H1 (cell line): ENCODE results near the gene KLF6. TPM values are rescaled to one million over a fixed set of nuclear protein-coding genes. Genes with fewer than 3 reads are reported as not detected.

ENCODE experiments used
- CTCF ChIA-PET: fragments of 300-600 bp; sonication (Branson Sonifier 250); formaldehyde crosslinking; loops from one replicate; lab custom pipeline; 2021; ENCODE audit not compliant: partially characterized antibody; lab: Charles Lee
- POLR2A ChIA-PET: fragments of 300-600 bp; sonication (Branson Sonifier 250); formaldehyde crosslinking; loops from one replicate; lab custom pipeline; 2021; ENCODE audit warnings: inconsistent platforms; ENCODE audit not compliant: partially characterized antibody; lab: Charles Lee
- DNase-seq, 2 experiments: peaks; one replicate each; pipeline versions ENCODE4 v3.0.0 to v3.0.0-alpha.2; 2010 to 2022; ENCODE audit warnings: low spot score in 2 of 2, low read depth in 1 of 2, mixed read lengths in 1 of 2
- FAIRE-seq: peaks from 2 replicates; lab custom pipeline; 2011; peaks lifted over from hg19 to GRCh38; lab: Jason Lieb, UNC
- H2AFZ ChIP-seq: 2 replicates; pipeline ENCODE4 v1.8.1; 2012; ENCODE audit warnings: low read length, inconsistent platforms
- H2AK5ac ChIP-seq: 2 replicates; pipeline ENCODE4 v1.6.1; 2013; ENCODE audit warnings: low read depth, low read length
- H2BK120ac ChIP-seq: replicated peaks from 2 replicates; pipeline ENCODE3; 2013; ENCODE audit warnings: low read depth, low read length, inconsistent platforms
- H2BK12ac ChIP-seq: 2 replicates; pipeline ENCODE4 v1.6.1; 2013; ENCODE audit warnings: low read depth, low read length
- H2BK15ac ChIP-seq: 2 replicates; pipeline ENCODE4 v1.6.1; 2013; ENCODE audit warnings: low read length
- H2BK20ac ChIP-seq: 2 replicates; pipeline ENCODE4 v1.6.1; 2013; ENCODE audit warnings: low read length
- H2BK5ac ChIP-seq: 2 replicates; pipeline ENCODE4 v1.6.1; 2013; ENCODE audit warnings: low read depth, low read length
- H3K14ac ChIP-seq: 2 replicates; pipeline ENCODE4 v1.6.1; 2013; ENCODE audit warnings: inconsistent platforms; ENCODE audit not compliant: insufficient read length
- H3K18ac ChIP-seq: 2 replicates; pipeline ENCODE4 v1.6.1; 2013; ENCODE audit warnings: low read length; ENCODE audit errors: extremely low read depth
- H3K23ac ChIP-seq: 2 replicates; pipeline ENCODE4 v1.6.1; 2013; ENCODE audit warnings: inconsistent platforms; ENCODE audit not compliant: insufficient read length
- H3K23me2 ChIP-seq: 2 replicates; pipeline ENCODE4 v1.6.1; 2013; ENCODE audit warnings: low read depth, low read length
- H3K27ac ChIP-seq: 2 replicates; pipeline ENCODE4 v1.6.1; 2011; ENCODE audit warnings: low read depth, low read length, inconsistent platforms
- H3K27me3 ChIP-seq, 4 experiments: replicated peaks in 1 of 4; 1 replicate in 1 of 4; 2 replicates in 3 of 4; pipeline versions ENCODE4 v1.6.1 to v1.8.1; 2011 to 2013; ENCODE audit warnings: low read length in 3 of 4, mild to moderate bottlenecking in 3 of 4, inconsistent platforms in 2 of 4, mixed read lengths in 2 of 4, moderate library complexity in 1 of 4; ENCODE audit not compliant: control insufficient read depth in 3 of 4, insufficient read depth in 3 of 4; ENCODE audit errors: extremely low read depth in 1 of 4
- H3K36me3 ChIP-seq, 4 experiments: 2 replicates each; pipeline versions ENCODE4 v1.6.1 to v1.8.1; 2011 to 2013; ENCODE audit warnings: mild to moderate bottlenecking in 4 of 4, low read length in 3 of 4, moderate library complexity in 2 of 4, control low read depth in 1 of 4, inconsistent platforms in 1 of 4; ENCODE audit not compliant: insufficient read depth in 4 of 4, control insufficient read depth in 2 of 4
- H3K4ac ChIP-seq: replicated peaks from 2 replicates; pipeline ENCODE3; 2013; ENCODE audit warnings: low read length, low read depth, mixed read lengths, inconsistent platforms; ENCODE audit not compliant: insufficient read length
- H3K4me1 ChIP-seq, 4 experiments: replicated peaks in 1 of 4; 1 replicate in 1 of 4; 2 replicates in 3 of 4; pipeline versions ENCODE4 v1.6.1 to v1.8.1; 2011 to 2013; ENCODE audit warnings: low read length in 3 of 4, inconsistent platforms in 2 of 4, mixed read lengths in 1 of 4; ENCODE audit not compliant: insufficient read depth in 4 of 4, control insufficient read depth in 3 of 4
- H3K4me2 ChIP-seq, 2 experiments: 2 replicates each; pipeline versions ENCODE4 v1.6.1 to v1.8.1; 2011 to 2013; ENCODE audit warnings: low read depth in 2 of 2, low read length in 2 of 2, control low read depth in 1 of 2, inconsistent platforms in 1 of 2, mild to moderate bottlenecking in 1 of 2; ENCODE audit not compliant: insufficient read depth in 1 of 2
- H3K4me3 ChIP-seq, 4 experiments: fragments of 200-600, 300-600 bp in 1 of 4; sonication (generic), shearing (Covaris generic), sonication (Bioruptor Twin) in 1 of 4; 2 replicates each; pipeline versions ENCODE4 v1.5.1 to v1.8.1; 2011 to 2016; ENCODE audit warnings: low read length in 4 of 4, low read depth in 3 of 4, control low read depth in 2 of 4, inconsistent platforms in 2 of 4, mild to moderate bottlenecking in 2 of 4, mixed read lengths in 1 of 4, moderate library complexity in 1 of 4; ENCODE audit not compliant: insufficient read depth in 2 of 4; ENCODE audit errors: extremely low read depth in 1 of 4
- H3K56ac ChIP-seq: replicated peaks from 2 replicates; pipeline ENCODE3; 2013; ENCODE audit warnings: low read depth, mild to moderate bottlenecking, mixed read lengths, low read length, inconsistent platforms; ENCODE audit not compliant: insufficient read length
- H3K79me1 ChIP-seq: 2 replicates; pipeline ENCODE4 v1.6.1; 2013; ENCODE audit warnings: low read depth, low read length, control low read depth
- H3K79me2 ChIP-seq, 2 experiments: 2 replicates each; pipeline versions ENCODE4 v1.6.1 to v1.8.1; 2012 to 2013; ENCODE audit warnings: low read length in 2 of 2, mild to moderate bottlenecking in 2 of 2, inconsistent platforms in 1 of 2; ENCODE audit not compliant: insufficient read depth in 2 of 2, control insufficient read depth in 1 of 2
- H3K9ac ChIP-seq, 4 experiments: replicated peaks in 1 of 4; 1 replicate in 1 of 4; 2 replicates in 3 of 4; pipeline versions ENCODE4 v1.6.1 to v1.8.1; 2011 to 2013; ENCODE audit warnings: low read depth in 3 of 4, low read length in 3 of 4, control low read depth in 2 of 4, mild to moderate bottlenecking in 2 of 4, moderate library complexity in 2 of 4, inconsistent platforms in 1 of 4; ENCODE audit errors: extremely low read depth in 1 of 4
- H3K9me3 ChIP-seq, 2 experiments: 2 replicates each; pipeline versions ENCODE4 v1.6.1 to v1.8.1; 2012 to 2013; ENCODE audit warnings: mild to moderate bottlenecking in 2 of 2, moderate library complexity in 2 of 2, control low read depth in 1 of 2, inconsistent platforms in 1 of 2, low read depth in 1 of 2, low read length in 1 of 2, mixed read lengths in 1 of 2; ENCODE audit not compliant: insufficient read depth in 2 of 2
- H4K20me1 ChIP-seq, 2 experiments: replicated peaks in 1 of 2; 2 replicates each; pipeline versions ENCODE3 to v1.8.1; 2011 to 2013; ENCODE audit warnings: inconsistent platforms in 2 of 2, low read length in 2 of 2, mild to moderate bottlenecking in 1 of 2; ENCODE audit not compliant: insufficient read depth in 2 of 2, control insufficient read depth in 1 of 2
- H4K5ac ChIP-seq: 2 replicates; pipeline ENCODE4 v1.6.1; 2013; ENCODE audit warnings: low read length, low read depth, mixed read lengths, inconsistent platforms; ENCODE audit not compliant: insufficient read length
- H4K8ac ChIP-seq: 2 replicates; pipeline ENCODE4 v1.8.0; 2013; ENCODE audit warnings: mild to moderate bottlenecking, moderate library complexity, low read length, inconsistent platforms; ENCODE audit not compliant: insufficient read depth; ENCODE audit errors: extremely low read depth
- H4K91ac ChIP-seq: replicated peaks from 2 replicates; pipeline ENCODE3; 2013; ENCODE audit warnings: low read length, mixed read lengths, inconsistent platforms; ENCODE audit not compliant: insufficient read length
- CTCF ChIP-seq, 3 experiments: IDR thresholded peaks; 1 replicate in 2 of 3; 2 replicates in 1 of 3; pipeline versions ENCODE4 v1.5.1 to v1.6.1; 2011; ENCODE audit warnings: low read length in 3 of 3, mild to moderate bottlenecking in 3 of 3, inconsistent platforms in 2 of 3, low read depth in 1 of 3, moderate library complexity in 1 of 3; ENCODE audit not compliant: insufficient read depth in 1 of 3; ENCODE audit errors: control extremely low read depth in 1 of 3
- EP300 ChIP-seq, 2 experiments: IDR thresholded peaks; 1 replicate in 1 of 2; 2 replicates in 1 of 2; pipeline ENCODE4 v1.6.1; 2011 to 2012; ENCODE audit warnings: low read depth in 2 of 2, low read length in 2 of 2, mild to moderate bottlenecking in 2 of 2, borderline replicate concordance in 1 of 2, inconsistent platforms in 1 of 2, moderate library complexity in 1 of 2
- EZH2 ChIP-seq: fragments of 200-600 bp; sonication (generic); IDR thresholded peaks from 2 replicates; pipeline ENCODE4 v1.7.1; 2012; ENCODE audit warnings: low read depth, mild to moderate bottlenecking, moderate library complexity, low read length, inconsistent platforms; ENCODE audit not compliant: severe bottlenecking
- POLR2A ChIP-seq, 2 experiments: IDR thresholded peaks; 1 replicate in 1 of 2; 2 replicates in 1 of 2; pipeline ENCODE4 v1.6.1; 2011; ENCODE audit warnings: low read depth in 2 of 2, low read length in 2 of 2, mild to moderate bottlenecking in 2 of 2; ENCODE audit errors: control extremely low read depth in 1 of 2
- RAD21 ChIP-seq, 2 experiments: IDR thresholded peaks in 1 of 2; conservative IDR thresholded peaks in 1 of 2; 2 replicates each; pipeline ENCODE4 v1.6.1; 2011; ENCODE audit warnings: low read depth in 2 of 2, low read length in 2 of 2, improper control_type of control experiment in 1 of 2, inconsistent platforms in 1 of 2, mild to moderate bottlenecking in 1 of 2, moderate library complexity in 1 of 2
- SP1 ChIP-seq: IDR thresholded peaks from 2 replicates; pipeline ENCODE4 v1.6.1; 2011; ENCODE audit warnings: low read depth, low read length
- TCF12 ChIP-seq: IDR thresholded peaks from 2 replicates; pipeline ENCODE4 v1.6.1; 2011; ENCODE audit warnings: low read depth, mild to moderate bottlenecking, low read length
- WGBS, 2 experiments: shearing (Covaris generic) in 1 of 2; methylation state at CpG; one replicate each; pipeline versions ENCODE4 v1.1.6 to v1.1.7; 2013 to 2015; ENCODE audit warnings: low lambda C conversion rate in 2 of 2, mixed read lengths in 2 of 2, inconsistent platforms in 1 of 2, low coverage in 1 of 2, missing lambda C conversion rate in 1 of 2; ENCODE audit not compliant: insufficient replicate concordance in 2 of 2, insufficient coverage in 1 of 2, insufficient read length in 1 of 2; ENCODE audit errors: extremely low coverage in 1 of 2, missing lambda C conversion rate in 1 of 2; 5-methylcytosine and 5-hydroxymethylcytosine counted together
- polyA plus RNA-seq, 7 experiments: library from polyadenylated mRNA; depleted of rRNA in 3 of 7; stranded (reverse) in 5 of 7; unstranded in 2 of 7; fragments of >200 nt in 5 of 7; fragments of 200-250 nt in 2 of 7; gene quantifications; 1 replicate in 5 of 7; 2 replicates in 1 of 7; 4 replicates in 1 of 7; pipeline versions ENCODE4 v1.2.1 to v1.2.3, GENCODE V29; 2011 to 2013; ENCODE audit warnings: missing spikeins in 2 of 7, mixed read lengths in 2 of 7
- total RNA-seq: library from RNA; stranded (reverse); fragmentation: NEBNext Ultra II Directional; extraction: Animal tissue kit (Norgen Biotek cat#: 25700); gene quantifications from 2 replicates; pipeline ENCODE4 v1.2.1, GENCODE V29; 2021

Gene KLF6
- total and polyA plus RNA-seq, 2 of the 8 experiments (the other 6 are each of a cell fraction or from before 2014, with no cell fraction given): 5.7 to 19.5 TPM

- H3K27ac ChIP-seq: no peak overlapping the region
- no peak overlapping the region for H3K18ac ChIP-seq
- H3K56ac ChIP-seq: no peak overlapping the region
- H3K4me1 ChIP-seq: peaks cover 2 to 12% (median 8%) of the 10 kb centered on the region in 4 experiments
- POLR2A ChIA-PET: no interaction called here
- H3K9me3 ChIP-seq: no peaks in the 10 kb centered on the region
- FAIRE-seq: no peak
- no peak overlapping the region; the same call in 1 of the 2 replicates for H2BK12ac ChIP-seq
- H3K79me2 ChIP-seq: peaks cover 6 to 60% of the 10 kb centered on the region in 2 experiments
- peaks cover 24 to 27% of the 10 kb centered on the region in 2 experiments for H4K20me1 ChIP-seq
- H2BK120ac ChIP-seq: no peak overlapping the region
- no peak overlapping the region for H3K23ac ChIP-seq
- no peak overlapping the region for H4K8ac ChIP-seq
- H3K4ac ChIP-seq: no peak overlapping the region
- CTCF ChIA-PET: interaction anchor here (0.8 to 1.4 kb wide), 4 partner anchors 208 to 584 kb away, joined by 3 to 5 read pairs (median 3); no protein-coding TSS in a partner anchor
- peak overlapping the region in 1 of 2 experiments; percentile 94; a peak in 1 of 4 replicates for H3K4me2 ChIP-seq
- H3K36me3 ChIP-seq: peaks cover 25 to 50% (median 45%) of the 10 kb centered on the region in 4 experiments
- H3K9ac ChIP-seq: no peak overlapping the region
- no peaks in the 10 kb centered on the region for H3K27me3 ChIP-seq
- 96% methylated on average over 27 of the region's 31 CpGs; no CpG with 5 or more reads in 1 of the 2 experiments for WGBS, 2 experiments
- H3K79me1 ChIP-seq: peaks cover 22% of the 10 kb centered on the region
- H3K4me3 ChIP-seq: no peak overlapping the region
- DNase-seq: no peak
- no peak overlapping the region for H2BK5ac ChIP-seq
- H3K14ac ChIP-seq: no peak overlapping the region
- H4K91ac ChIP-seq: no peak overlapping the region
- H3K23me2 ChIP-seq: peaks cover 16% of the 10 kb centered on the region
- H4K5ac ChIP-seq: no peak overlapping the region
- no peak overlapping the region for H2BK20ac ChIP-seq
- H2AK5ac ChIP-seq: no peak overlapping the region
- H2BK15ac ChIP-seq: no peak overlapping the region
- no peak overlapping the region for H2AFZ ChIP-seq
- TF ChIP-seq SP1 (no peak), POLR2A (IDR thresholded peaks at IDR 0.05; ENCODE audit: control extremely low read depth in 1 of 2, low read depth in 2 of 2, low read length in 2 of 2) (0 out of 3 replicates have a peak, but pooled peaks of 1 of the 2 experiments have one; percentile 15), RAD21 (IDR thresholded peaks at IDR 0.05 in 1 of 2, conservative IDR thresholded peaks at IDR 0.05 in 1 of 2; ENCODE audit: low read depth in 2 of 2, low read length in 2 of 2) (peak; percentile 40 to 62; a peak in 3 of 4 replicates), TCF12 (no peak), EZH2 (no peak), CTCF (IDR thresholded peaks at IDR 0.05; ENCODE audit: control extremely low read depth in 1 of 3, insufficient read depth in 1 of 3, low read depth in 1 of 3, low read length in 3 of 3) (peak; percentile 16 to 30 (median 27); a peak in 3 of 4 replicates), EP300 (IDR thresholded peaks at IDR 0.05; ENCODE audit: borderline replicate concordance in 1 of 2, low read depth in 2 of 2, low read length in 2 of 2) (no peak)
These were observed 3.4 kb downstream of the KLF6 start for GRCh38 chr10:3781468-3782145.
